HL-60/S4 treated with phorbol 12-myristate 13-acetate at 8.2 ng/mL for 4 days and 3 days (cell line): ENCODE measurements around the gene HEPACAM.

Experiments
- in situ Hi-C: fragments of 300-500 bp; cut with MboI; formaldehyde crosslinking; loops from 2 replicates; pipeline ENCODE4 v1.15.0; 2022; ENCODE audit warnings: low sequenced_read_pairs

HEPACAM gene

GRCh38 chr11:124944565-124944964 lies 8.7 kb upstream of the HEPACAM start:
- in situ Hi-C loops: no loop called here

- in situ Hi-C loops: no loop called here
These were observed 7.9 kb upstream of the HEPACAM start for GRCh38 chr11:124943741-124944140.

GRCh38 chr11:124943254-124943616 lies 7.4 kb upstream of the HEPACAM start:
- in situ Hi-C loops: no loop called here

- in situ Hi-C loops: no loop called here
These were observed 6.8 kb upstream of the HEPACAM start for GRCh38 chr11:124942466-124943253.

- in situ Hi-C loops: no loop called here
These were observed 5.9 kb upstream of the HEPACAM start for GRCh38 chr11:124941703-124942102.

GRCh38 chr11:124938970-124939369 lies 3.1 kb upstream of the HEPACAM start:
- in situ Hi-C loops: no loop called here

GRCh38 chr11:124938206-124938765 lies 2.4 kb upstream of the HEPACAM start:
- in situ Hi-C loops: no loop called here

GRCh38 chr11:124937336-124937935 lies 1.6 kb upstream of the HEPACAM start:
- in situ Hi-C loops: no loop called here

GRCh38 chr11:124934862-124935547 lies 842 bp downstream of the HEPACAM start:
- in situ Hi-C loops: no loop called here

GRCh38 chr11:124930799-124931198 lies 5.0 kb downstream of the HEPACAM start:
- in situ Hi-C loops: no loop called here

GRCh38 chr11:124928942-124929665 lies 6.7 kb downstream of the HEPACAM start:
- in situ Hi-C loops: no loop called here

- in situ Hi-C loops: no loop called here
These were observed 12.6 kb downstream of the HEPACAM start for GRCh38 chr11:124923296-124923695.

GRCh38 chr11:124922831-124923230 lies 13.0 kb downstream of the HEPACAM start:
- in situ Hi-C loops: no loop called here

- in situ Hi-C loops: no loop called here
These were observed 14.8 kb downstream of the HEPACAM start for GRCh38 chr11:124920870-124921609.

- in situ Hi-C loops: no loop called here
These were observed 15.5 kb downstream of the HEPACAM start for GRCh38 chr11:124920356-124920755.

- in situ Hi-C loops: no loop called here
These were observed 15.9 kb downstream of the HEPACAM start for GRCh38 chr11:124919898-124920297.

- in situ Hi-C loops: no loop called here
These were observed 16.9 kb downstream of the HEPACAM start, which contains the start of gene HEPN1 for GRCh38 chr11:124918950-124919349. Gene HEPN1, plus strand, starts transcription at chr11:124919250.

GRCh38 chr11:124917115-124917637 lies 18.7 kb downstream of the HEPACAM start:
- in situ Hi-C loops: no loop called here

GRCh38 chr11:124916370-124916710 lies 19.5 kb downstream of the HEPACAM start:
- in situ Hi-C loops: no loop called here
